Central memory CD4-positive, alpha-beta T cell (primary cell): Measurements from ENCODE around the gene MPDU1.
"Not testable (repeated sequence)": the region's sequence is repeated elsewhere in the genome, so short reads cannot be mapped to it uniquely, and the experiment has no call there.

Experiments used
- DNase-seq: peaks from one replicate; pipeline ENCODE4 v3.0.0; 2022

The MPDU1 gene

DNA sequence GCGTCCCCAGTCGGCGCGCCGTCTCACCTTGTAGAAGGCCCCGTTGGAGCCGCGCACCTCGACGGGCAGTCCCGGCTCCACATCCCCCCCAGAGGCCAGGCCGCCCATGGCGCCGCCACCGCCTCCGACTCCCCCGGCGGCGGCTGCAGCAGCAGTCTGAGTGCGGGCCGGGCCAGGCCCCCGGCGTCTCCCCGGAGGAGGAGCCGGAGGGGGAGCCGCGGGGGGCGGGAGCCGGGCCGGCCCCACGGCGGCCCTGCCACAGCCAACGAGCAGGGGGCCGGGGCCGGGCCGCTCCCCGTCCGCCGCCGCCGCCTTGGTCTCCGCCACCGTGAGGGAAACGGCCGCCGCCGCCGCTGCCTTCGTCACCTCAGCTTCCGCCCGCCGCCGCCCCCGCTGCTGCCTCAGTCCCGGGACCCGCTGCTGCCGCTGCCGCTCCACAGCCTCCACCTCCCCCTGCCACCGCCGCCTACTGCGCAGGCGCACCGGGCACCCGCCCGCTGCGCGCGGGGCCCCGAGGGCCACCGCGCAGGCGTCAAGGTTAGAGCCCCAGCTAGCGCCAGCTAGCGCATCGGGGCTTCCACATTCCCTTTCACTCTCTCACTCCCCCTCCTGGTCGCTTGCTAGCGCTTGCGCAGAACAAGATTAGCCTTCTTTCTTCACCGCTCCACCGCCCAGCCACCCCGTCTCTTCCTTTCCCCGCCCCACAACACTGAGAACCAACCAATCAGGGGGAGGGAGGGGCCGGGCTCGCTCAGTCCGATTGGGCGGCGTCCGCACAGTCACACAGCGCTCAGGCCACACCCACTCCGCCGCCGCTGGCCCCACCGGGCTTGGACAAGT lies 31.0 kb downstream of the MPDU1 start, which contains the start of gene FXR2:
Gene FXR2, minus strand, starts transcription at position 473 of the 840 bp plus-strand sequence. Its CDS starts 365 bp downstream, at position 108.
- peak; percentile 99 for DNase-seq

DNA sequence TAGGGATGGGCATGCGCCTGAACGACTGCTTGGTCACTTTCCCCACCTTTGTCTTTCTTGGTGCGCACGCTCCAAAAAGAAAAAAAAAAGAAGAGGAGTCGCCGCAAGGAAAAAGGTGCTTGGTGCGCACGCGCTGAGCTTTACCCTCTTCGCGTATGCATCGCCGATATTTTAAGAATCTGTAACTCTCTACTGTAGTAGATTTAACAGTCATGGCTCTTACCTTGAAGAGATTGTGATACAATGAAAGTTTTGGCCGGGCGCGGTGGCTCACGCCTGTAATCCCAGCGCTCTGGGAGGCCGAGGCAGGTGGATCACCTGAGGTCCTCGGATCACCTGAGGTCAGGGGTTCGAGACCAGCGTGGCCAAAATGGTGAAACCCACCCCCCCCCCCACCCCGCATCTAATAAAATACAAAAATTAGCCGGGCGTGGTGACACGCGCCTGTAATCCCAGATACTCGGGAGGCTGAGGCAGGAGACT lies 31.7 kb downstream of the MPDU1 start:
- DNase-seq = no peak

DNA sequence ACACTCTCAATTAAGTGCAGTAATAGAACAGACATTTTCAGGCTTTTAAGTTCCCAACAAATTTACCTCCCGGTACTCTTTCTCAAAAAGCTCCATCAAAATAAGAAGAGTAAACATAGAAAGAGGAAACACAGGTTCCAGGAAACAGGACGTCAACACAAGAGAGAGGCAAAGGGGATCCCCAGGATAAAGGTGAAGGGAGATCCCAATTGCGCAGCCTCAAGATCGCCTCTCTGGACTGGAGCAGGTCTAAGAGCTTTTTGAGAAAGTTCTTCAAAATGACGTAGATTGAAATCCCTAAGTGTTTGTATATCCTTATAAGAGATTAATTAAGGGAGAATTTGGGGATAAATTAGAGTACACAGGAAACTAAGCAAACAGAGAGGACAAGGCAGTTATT lies 35.0 kb downstream of the MPDU1 start:
- no peak for DNase-seq

DNA sequence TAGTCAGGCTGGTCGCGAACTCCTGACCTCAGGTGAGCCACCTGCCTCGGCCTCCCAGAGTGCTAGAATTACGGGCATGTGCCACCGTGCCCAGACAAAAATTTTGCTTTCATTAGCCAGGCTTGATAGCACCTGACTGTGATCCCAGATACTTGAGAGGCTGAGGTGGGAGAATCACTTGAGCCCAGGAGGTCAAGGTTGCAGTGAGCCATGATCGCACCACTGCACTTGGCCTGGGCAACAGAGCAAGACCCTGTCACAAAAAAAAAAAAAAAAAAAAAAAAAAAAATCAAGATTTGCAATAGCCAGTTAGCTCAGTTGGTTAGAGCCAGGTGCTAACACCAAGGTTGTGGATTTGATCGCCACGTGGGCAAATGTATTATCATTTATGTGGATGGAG lies 37.2 kb downstream of the MPDU1 start:
- DNase-seq = no peak

DNA sequence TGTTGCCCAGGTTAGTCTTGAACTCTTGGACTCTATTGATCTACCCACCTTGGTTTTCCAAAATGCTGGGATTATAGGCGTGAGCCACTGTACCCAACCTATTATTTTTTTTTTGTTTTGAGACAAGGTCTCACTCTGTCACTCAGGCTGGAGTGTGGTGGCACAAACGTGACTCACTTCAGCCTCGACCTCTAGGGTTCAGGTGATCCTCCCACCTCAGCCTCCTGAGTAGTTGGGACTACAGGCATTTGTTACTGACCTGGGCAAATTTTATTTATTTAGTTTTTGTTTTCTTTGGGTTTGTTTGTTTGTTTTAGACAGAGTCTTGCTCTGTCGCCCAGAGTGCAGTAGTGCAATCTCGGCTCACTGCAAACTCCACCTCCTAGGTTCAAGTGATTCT lies 40.0 kb downstream of the MPDU1 start:
- no peak for DNase-seq

DNA sequence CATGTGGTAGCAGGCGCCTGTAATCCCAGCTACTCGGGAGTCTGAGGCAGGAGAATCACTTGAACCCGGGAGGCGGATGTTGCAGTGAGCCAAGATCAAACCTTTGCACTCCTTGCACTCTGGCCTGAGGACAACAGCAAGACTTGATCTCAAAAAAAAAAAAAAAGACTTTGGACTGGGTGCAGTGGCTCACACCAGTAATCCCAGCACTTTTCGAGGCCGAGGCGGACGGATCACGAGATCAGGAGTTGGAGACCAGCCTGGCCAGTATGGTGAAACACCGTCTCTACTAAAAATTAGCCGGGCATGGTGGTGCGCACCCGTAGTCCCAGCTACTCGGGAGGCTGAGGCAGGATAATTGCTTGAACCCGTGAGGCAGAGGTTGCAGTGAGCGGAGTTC lies 42.1 kb downstream of the MPDU1 start:
- DNase-seq = not testable (repeated sequence)

DNA sequence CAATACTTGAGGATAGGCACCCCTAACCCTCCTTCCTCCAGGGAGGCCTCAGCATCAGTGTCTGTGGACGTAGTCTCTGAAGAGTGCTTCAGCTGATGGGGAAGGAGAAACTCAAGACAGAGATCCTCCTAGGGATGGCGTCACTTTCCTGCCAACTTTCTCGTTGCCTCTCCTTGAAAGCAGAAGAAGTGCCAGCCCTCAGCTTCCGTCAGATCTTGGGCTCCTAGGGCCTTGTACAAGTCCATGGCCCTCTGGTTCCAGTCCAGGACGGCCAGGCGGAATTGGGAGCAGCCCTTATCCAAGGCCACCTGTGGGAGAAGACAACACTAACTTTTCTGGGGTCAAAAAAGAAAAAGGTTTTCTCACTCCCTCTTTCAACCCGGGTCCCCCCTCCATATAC lies 42.7 kb downstream of the MPDU1 start:
- no peak for DNase-seq

DNA sequence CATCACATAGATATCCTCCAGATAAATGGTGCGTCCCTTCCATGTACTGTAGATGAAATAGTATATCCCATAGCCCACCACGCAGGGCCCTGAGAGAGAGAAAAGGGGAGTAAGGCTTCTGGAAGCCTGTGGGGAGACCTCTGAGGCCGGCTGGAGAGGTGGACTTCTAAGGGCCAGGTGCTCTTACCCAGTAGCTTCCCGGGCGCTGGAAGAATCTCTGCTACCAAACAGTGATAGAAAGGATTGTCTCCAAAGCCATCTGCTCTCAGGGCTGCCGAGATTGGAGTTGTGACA lies 43.3 kb downstream of the MPDU1 start:
- no peak for DNase-seq

DNA sequence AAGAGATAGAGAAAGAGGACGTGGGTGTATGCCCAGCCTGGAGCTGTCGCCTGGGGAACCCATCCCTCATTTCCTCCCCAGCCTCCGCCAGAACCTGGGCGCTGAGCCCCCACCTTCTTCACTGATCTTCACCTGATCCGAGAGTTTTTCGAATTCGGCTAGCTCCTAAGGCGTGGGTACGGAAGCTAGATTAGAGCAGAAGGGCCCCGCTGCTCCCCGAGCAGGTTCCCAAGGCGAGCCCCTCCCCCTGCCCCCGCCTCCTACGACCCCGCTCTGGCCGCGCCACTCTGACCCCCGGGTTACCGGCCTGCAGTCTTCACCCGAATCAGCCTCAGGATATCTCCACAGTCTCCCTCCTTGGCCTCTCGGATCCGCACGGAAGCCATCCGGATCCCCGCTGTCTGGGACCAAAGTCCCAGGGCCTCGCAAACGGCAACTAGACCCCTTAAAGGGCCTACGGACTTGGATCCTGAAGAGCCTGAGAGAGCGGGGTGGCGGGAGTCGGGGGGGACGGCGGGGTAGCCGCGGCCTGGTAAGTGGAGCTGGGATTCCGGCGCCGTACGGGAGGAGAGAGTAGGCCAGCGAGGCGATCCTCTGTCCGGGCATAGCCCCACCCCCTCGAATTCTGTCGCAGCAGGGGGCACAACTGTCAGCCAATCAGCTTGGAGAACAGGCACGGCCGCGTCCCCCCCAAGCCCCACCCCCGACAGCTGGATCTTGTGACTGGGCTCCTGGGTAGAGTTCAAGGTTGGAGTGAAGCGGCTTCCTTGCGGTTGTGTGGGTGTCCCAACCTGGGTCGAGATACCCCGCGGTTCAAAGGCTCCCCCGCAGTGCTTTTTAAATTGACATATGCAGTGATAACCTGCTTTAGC lies 43.8 kb downstream of the MPDU1 start, which contains the start of gene SAT2:
Gene SAT2, minus strand, starts transcription at position 572 of the 872 bp plus-strand sequence. Its CDS starts 186 bp downstream, at position 386.
- DNase-seq = peak; percentile 76

DNA sequence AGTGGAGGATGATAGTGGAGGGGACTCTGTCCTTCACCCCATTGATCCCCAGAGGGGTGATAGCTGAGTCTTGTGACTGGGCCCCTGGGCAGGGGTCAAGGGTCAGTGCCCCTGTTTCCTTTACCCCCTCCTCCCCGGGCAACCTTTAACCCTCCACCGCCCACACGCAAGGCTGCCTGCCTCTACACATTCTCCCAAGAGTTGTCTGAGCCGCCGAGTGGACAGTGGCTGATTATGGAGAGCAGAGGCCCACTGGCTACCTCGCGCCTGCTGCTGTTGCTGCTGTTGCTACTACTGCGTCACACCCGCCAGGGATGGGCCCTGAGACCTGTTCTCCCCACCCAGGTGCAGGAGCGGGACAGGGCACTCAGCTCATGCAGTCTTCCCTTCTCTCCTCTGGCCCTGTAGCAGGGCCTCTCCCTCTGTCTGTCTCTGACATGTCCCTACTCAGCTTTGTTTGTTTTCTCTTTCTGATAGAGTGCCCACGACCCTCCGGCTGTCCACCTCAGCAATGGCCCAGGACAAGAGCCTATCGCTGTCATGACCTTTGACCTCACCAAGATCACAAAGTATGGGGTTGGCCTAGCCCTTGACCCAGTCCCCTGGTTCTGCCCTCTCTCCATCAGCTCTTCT lies 46.4 kb downstream of the MPDU1 start, which contains the start of gene SHBG:
Gene SHBG, plus strand, starts transcription at position 197 of the 633 bp plus-strand sequence. Its CDS starts 38 bp downstream, at position 235.
- no peak for DNase-seq

DNA sequence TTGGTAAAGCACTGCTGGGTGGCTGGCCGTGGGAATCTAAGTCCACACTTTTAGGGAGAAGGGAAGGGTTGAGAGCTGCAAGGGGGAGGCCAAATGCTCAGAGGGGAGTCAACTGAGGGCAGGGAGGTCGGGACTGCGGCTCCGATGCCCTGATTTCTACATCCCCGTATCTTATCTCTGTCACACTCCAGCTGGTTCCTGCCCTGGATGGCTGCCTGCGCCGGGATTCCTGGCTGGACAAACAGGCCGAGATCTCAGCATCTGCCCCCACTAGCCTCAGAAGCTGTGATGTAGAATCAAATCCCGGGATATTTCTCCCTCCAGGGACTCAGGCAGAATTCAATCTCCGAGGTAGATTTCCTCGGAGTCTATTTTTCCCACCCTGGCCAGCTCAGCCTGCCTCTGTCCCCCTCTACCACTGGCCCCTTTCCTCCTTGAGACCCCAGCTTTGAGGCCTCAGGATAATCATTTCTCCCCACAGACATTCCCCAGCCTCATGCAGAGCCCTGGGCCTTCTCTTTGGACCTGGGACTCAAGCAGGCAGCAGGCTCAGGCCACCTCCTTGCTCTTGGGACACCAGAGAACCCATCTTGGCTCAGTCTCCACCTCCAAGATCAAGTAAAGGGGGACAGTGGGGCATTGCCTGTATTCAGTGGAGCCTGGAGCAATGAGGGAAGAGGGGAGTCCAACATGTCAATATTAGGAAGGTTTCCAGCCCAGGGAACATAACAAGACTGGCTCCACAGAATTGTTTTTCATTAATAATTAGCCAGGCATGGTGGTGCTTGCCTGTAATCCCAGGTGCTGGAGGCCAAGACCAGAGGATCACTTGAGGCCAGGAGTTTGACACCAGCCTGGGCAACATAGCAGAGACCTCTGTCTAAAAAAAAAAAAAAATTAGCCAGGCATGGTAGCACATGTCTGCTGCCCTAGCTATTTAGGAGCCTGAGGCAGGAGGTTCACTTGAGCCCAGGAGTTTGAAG lies 48.0 kb downstream of the MPDU1 start:
- no peak for DNase-seq

DNA sequence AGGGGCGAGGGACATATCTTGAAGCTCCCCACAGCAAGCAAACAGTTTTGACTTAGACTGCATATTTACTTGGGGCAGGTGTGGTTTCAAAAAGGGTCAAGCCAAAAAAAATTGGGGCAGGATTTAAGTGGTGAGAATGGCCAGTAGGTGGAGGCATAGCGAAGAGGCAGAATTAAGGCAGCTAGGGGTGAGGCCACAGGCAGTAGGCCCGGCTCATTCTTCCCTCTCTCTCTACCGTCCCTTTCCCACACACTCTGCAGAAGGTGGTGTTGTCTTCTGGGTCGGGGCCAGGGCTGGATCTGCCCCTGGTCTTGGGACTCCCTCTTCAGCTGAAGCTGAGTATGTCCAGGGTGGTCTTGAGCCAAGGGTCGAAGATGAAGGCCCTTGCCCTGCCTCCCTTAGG lies 48.8 kb downstream of the MPDU1 start:
- peak; percentile 17 for DNase-seq

DNA sequence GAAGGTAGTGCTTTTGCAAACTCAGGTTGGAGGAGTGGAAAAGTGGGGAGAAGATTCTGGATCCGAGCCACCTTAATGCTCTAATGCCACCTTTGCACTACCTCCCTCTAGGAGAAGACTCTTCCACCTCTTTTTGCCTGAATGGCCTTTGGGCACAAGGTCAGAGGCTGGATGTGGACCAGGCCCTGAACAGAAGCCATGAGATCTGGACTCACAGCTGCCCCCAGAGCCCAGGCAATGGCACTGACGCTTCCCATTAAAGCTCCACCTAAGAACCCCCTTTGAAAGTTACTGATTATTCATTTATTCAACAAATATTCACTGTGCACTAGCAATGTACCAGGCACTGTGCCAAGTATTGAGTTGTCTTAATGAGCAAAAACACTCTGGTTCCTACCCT lies 49.4 kb downstream of the MPDU1 start:
- no peak for DNase-seq

DNA sequence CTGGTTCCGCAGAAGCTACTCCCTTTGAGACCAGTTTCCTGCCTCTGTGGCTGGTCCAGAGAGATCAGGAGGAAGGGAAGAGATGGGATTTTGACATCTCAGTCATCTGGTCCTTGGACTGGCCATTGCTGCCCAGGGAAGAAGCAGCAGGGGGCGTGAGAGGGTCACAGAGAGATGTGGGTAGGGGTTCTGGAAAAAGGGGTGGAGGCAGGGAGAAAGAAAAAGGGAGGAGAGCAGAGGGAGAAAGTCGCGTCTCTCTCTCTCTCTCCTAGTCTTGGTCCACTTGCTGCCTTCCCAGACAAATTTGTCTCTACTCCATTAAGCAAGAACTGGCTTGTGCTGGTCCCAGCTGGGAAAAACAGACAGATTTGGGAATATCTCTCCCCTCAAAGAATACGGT lies 50.7 kb downstream of the MPDU1 start:
- no peak for DNase-seq

DNA sequence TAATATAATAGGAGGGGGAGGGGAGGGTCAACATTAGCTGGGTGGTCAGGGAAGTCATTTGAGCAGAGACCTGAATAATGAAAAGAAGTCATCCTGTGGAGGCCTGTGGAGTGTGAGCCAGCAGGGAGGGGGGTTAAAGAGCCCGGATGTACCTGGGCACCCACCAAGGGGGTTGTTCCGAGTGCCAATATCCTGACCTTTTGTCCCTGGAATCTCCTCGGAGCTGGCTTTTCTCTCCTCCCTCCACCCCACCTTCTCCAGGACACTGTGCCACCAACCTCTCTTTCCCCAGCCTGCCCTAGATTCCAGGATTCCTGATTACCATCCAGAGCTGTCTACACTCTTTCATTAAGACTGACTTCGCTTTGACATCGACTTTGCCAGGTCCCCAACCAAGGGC lies 52.5 kb downstream of the MPDU1 start:
- no peak for DNase-seq
